HG03066 (cell line): ENCODE results near the gene ALDH3B2.
A peak's percentile ranks its signal among the peaks of the same experiment; 100 is the strongest.
"Not testable (repeated sequence)": the region's sequence is repeated elsewhere in the genome, so short reads cannot be mapped to it uniquely, and the experiment has no call there.

Experiments
- ATAC-seq: cut with Tn5 transposase; IDR thresholded peaks from one replicate; pipeline ENCODE4 v1.9.1; 2021; ENCODE audit warnings: low read depth; ENCODE audit not compliant: unreplicated experiment

Gene ALDH3B2

DNA sequence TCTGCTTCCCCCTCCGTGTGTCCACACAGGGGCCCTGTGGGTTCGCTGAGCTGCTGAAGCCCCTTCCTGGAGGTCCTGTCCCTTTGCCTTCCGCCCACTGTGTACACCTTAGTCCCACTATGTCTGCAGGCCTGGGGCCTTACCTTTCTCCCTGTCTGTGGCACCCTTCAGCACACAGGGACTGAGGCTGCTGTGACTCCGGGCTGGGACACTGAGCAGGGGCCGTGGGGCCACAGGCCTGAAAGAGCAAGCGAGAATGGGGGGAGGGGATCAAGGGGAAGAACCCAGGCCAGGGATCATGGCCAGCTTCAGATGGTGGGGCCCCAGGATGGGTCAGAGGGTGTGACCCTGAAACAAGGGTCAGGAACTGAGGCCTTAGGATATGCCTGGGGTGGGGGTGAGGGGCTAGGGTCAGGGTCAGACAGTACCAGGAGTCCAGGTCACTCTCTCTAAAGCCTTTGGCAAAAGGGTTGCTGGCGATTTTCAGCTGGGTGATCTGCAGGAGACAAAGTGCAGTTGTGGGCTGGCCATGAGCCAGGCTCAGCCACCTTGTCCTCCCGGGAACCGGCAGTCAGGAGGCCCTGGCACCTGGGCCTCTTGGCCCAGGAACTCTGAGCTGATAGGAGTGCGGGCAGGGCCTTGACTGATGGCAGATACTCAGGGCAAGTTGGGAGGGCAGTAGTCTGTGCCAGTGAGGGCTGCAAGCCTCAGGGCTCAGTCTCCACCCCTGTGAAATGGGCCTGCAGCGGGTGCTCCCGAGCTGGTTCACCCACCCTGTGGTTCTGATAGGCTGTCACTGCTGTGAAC lies 42.0 kb downstream of the ALDH3B2 start:
- ATAC-seq: no peak

DNA sequence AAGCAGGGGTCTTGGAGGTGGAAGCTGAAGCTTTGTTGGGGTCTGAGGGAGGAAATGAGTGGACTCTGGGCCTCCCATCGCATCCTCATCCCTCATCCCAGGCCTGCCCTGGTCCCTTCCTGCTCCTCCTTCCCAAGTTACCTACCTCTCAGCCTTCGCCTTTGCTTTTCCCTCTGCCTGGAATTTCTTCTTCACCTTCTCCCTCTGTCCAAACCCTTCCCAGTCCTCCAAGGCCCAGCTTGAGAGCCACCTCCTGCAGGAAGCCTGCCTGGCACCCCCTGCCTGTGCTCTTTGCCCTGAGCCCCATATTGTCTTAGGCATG lies 42.6 kb downstream of the ALDH3B2 start:
- no peak for ATAC-seq

DNA sequence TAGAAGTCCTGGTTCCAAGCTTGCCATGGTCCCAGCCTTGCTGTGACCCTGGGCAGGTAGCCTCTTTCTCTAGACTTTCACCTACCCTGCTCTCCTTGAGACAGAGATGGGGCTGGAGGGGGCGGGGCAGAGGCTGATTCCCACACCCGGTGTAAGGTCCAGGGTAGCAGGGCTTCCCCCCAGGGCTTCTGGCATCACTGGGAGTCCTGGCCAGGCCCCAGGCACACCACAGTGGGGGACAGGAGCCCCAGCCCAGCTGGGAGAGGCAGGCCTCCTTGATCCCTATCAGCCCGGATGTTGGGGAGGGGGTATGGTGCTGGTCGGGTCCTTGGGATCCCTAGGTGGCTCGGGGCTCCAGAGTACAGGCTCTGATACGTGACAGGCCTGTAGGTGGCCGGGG lies 43.0 kb downstream of the ALDH3B2 start:
- no peak for ATAC-seq

DNA sequence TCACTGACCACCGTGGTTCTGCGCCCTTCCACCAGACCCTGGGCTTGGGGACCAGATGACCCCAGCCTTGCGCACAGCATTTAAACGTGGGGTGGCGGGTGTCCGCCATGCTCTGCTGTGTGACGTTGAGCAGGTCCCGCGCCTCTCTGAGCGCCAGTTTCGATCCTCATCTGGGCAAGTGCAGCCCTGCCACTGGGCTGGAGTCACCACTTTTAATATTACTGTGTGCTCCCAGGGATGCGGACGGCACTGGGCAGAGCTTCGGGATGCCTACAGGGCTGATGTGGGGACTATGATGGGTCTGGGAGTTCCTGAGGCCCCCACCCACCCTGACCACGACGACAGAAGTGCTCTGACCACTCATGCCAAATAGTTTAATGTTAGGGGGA lies 43.5 kb downstream of the ALDH3B2 start:
- no peak for ATAC-seq

DNA sequence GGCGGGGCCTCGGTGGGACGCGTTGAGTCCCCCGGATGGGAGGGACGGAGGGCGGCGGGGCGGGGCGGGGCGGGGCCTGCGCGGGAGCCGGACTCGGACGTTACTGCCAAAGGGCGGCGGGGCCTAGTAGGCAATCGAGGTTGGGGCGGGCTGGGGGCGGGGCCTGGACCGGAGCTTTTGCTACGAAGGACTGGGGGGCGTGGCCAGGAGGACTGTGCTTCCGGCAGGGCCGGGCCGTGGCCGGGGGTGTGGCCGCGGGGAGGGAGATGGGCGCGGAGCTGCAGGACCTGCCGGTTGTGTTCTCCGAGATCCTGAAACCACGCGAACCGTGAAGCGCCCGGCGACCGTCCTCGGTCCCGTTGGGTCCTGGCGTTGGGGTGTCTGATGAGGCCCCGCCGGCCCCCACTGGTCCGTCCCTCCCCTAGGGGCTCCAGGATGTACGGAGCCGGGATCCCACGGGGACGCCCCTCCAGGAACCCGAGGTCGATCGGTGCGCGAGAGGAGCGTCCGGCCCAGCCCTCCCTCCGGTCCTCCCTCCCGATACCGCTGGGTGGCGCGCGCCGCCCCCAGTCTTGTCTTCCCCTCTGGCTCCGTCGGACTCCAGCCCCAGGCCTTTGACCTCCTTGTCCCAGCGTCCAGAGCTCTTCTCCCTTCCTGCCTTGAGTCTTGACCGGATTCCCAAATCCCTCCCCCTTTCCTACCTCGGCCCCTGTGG lies 44.0 kb downstream of the ALDH3B2 start:
- ATAC-seq: peak; percentile 62

DNA sequence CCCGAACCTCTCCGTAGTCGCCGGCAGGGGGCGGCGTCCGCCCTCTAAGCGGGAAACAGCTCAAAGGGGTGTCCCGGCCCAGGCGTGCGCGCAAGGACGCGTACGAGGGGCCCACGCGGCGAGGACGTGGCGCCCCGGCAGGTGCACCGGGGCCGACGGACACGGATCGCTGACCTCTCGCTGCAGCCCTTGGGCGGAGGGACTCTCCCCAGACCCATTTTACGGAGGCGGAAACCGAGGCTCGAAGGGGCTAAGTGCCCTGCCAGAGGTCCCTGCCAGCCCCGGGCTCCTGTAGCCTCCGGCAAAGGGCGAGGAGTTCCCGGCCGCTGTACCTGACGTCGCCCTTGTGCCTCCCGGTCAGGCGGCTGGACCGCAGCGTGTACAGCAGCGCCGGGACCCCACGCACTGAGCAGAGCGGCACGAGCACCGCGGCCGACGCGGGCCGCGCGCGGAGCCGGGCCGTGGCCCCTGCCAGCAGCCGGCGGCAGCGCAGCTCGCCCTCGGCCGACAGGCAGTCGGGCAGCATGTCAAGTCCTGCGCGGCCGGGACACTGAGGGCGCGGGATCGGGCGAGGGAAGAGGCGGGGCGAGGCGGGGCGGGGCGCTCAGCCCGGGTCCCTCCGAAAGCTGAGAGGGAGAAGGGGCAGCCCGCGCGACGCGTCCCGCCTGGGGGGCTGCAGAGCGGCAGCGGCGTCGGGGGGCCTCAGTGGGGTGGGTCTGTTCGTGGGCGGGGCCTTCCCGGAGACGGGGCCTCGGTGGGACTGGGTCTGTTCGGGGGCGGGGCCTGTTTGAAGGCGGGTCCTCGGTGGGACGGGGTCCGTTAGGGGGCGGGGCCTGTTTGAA lies 44.8 kb downstream of the ALDH3B2 start, which contains the start of gene NUDT8:
NUDT8 (minus strand) TSS at position 552 of the 842 bp plus-strand sequence; CDS start at position 526, 26 bp downstream.
- ATAC-seq: peak; percentile 49

DNA sequence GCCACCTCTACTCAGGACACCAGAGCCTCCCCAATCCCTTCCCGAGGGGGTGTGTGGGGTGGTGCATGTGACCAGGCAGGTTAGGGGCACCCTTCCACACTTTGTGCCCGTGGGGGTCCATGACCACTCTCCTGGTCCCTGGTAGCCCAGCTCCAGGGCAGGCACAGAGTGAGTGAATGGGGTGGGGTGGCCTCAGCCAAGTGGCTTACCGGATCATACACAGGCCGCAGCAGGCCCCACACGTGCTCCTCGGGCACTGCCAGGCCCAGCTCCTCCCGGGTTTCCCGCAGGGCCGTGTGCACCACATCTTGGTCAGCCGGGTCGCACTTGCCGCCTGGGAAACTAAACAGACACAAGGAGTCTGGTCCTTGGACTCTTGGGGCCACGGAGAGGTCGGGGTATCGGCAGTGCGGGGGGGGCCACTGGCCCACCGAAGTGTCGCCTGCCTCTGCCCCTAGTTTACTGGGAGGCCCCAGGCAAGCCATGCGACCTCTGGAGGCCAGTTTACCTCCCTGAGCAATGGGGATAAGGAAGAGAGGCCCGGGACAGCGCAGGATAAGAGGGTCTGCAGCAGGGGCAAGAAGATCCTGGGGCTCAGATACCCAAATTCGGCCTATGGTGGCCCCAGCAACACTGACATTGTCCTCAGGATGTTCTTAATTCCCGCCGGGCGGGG lies 45.6 kb downstream of the ALDH3B2 start:
- no peak for ATAC-seq

DNA sequence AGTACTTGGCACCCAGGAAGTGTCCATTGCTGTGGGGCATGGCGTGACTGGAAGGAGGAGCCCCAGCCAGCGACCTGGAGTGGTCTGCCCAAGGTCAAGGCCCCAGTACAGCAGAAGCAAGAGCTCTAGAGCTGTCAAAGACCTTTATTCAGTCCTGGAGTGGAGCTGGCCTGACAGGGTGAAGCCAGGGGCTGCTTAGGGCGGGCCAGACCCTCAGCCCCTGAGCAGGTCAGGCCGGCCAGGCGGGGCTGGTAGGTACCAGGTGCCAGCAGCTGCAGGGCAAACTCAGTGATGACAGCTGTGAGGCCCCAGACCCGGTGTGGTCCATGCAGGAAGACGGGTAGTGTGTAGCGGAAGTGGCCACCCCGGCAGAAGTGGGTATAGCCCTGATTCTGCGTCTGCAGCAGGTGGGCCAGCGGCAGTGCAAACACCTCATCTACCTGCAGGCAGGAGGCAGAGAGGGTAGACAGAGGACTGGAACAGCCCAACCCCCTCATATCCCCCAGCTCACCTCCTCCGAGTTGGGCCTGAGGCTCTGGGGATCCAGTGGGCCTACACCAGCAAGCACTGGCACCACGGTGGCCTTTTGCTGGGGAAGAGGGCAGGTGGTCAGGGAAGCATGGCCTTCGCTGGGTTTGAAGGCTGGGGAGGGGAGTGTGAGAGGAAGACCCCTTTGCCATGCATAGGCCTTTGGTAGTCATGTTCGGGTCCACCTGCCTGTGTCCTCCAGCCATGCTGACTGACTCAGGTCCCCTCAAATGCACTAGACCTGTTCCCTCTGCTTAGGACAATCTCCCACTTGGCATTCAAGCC lies 46.4 kb downstream of the ALDH3B2 start:
- ATAC-seq: no peak

DNA sequence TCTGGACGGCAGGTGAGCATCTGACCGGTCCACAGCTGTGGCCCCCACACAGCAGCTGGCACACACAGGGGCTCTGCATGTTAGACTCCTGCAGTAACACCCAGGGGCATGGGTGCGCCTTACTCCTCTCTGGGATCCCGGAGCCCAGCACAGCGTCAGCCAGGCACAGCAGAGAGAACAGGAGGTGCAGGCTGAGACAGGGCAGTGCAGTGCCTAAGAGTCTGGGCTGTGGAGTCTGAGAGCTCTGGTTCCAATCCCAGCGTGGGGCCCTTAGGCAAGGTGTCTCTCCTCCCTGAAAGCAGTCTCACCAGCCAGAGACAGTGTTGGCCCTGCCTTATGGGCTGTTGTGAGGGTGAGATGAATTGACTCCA lies 47.0 kb downstream of the ALDH3B2 start:
- ATAC-seq: no peak

DNA sequence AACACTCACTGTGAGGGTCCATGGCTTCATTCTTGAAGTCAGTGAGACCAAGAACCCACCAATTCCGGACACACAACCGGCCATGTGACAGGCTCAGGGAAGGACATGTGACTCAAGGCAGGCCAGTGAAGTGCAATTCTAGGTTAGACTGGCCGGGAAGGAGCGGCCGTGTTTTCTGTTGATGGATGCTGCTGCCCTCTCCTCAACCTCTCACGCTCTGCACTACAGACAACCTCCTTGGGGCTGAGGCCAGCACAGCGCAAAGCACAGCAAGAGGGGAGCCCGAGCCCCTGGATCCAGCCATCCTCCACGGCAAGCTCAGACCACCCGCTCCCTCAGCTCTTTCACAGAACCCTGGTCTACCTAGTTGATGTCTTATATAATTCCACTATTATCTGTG lies 47.5 kb downstream of the ALDH3B2 start:
- no peak for ATAC-seq

DNA sequence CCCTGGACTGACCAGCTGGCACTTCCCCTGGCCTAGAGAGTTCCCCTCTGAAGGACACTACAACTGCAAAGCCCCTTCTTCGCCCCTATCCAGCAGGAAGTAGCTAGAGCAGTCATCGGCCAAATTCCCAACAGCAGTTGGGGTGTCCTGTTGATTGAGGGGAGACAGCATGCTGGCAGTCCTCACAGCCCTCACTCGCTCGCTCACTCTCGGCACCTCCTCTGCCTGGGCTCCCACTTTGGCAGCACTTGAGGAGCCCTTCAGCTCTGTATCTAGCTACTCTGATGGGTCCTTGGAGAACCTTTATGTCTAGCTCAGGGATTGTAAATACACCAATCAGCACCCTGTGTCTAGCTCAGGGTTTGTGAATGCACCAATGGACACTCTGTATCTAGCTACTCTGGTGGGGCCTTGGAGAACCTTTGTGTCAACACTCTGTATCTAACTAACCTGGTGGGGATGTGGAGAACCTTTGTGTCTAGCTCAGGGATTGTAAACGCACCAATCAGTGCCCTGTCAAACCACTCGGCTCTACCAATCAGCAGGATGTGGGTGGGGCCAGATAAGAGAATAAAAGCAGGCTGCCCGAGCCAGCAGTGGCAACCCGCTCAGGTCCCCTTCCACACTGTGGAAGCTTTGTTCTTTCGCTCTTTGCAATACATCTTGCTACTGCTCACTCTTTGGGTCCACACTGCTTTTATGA lies 48.1 kb downstream of the ALDH3B2 start:
- not testable (repeated sequence) for ATAC-seq

DNA sequence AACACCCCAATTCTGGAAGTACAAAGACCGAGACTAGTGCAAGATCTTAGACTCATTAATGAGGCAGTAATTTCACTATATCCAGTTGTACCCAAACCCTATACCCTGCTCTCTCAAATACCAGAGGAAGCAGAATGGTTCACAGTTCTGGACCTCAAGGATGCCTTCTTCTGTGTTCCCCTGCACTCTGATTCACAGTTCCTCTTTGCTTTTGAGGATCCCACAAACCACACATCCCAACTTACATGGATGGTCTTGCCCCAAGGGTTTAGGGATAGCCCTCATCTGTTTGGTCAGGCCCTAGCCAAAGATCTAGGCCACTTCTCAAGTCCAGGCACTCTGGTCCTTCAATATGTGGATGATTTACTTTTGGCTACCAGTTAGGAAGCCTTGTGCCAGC lies 50.6 kb downstream of the ALDH3B2 start:
- not testable (repeated sequence) for ATAC-seq

DNA sequence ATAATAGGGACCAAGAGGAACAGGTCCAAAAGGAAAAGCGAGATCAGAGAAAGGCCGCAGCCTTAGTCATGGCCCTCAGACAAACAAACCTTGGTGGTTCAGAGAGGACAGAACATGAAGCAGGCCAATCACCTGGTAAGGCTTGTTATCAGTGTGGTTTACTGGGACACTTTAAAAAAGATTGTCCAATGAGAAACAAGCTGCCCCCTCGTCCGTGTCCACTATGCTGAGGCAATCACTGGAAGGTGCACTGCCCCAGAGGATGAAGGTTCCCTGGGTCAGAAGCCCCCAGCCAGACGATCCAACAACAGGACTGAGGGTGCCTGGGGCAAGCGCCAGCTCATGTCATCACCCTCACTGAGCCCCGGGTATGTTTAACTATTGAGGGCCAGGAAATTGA lies 51.5 kb downstream of the ALDH3B2 start:
- not testable (repeated sequence) for ATAC-seq

DNA sequence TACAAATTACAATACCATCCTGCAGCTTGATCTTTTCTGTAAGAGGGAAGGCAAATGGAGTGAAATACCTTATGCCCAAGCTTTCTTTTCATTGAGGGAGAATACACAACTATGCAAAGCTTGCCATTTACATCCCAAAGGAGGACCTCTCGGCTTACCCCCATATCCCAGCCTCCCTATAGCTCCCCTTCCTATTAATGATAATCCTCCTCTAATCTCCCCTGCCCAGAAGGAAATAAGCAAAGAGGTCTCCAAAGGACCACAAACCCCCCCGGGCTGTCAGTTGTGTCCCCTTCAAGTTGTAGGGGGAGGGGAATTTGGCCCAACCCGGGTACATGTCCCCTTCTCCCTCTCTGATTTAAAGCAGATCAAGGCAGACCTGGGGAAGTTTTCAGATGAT lies 52.5 kb downstream of the ALDH3B2 start:
- not testable (repeated sequence) for ATAC-seq

DNA sequence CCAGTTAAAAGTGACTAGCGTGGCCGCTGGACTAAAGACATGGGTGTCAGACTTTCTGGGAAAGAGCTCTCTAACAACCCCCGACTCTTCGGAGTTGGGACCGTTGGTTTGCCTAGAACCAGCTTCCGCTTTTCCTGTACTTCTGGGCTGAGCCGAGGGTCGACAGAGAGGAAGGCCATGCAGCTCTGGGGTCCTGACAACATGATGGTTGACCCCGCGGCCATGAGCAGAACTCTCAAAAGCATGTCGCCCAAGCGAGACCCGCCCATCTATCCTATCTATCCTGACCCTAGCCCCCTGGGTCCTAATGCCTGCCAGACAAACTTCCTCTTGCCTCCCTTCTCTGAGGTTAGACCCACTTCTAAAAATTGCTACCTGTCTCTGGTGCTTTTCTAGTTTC lies 53.8 kb downstream of the ALDH3B2 start:
- ATAC-seq: not testable (repeated sequence)

DNA sequence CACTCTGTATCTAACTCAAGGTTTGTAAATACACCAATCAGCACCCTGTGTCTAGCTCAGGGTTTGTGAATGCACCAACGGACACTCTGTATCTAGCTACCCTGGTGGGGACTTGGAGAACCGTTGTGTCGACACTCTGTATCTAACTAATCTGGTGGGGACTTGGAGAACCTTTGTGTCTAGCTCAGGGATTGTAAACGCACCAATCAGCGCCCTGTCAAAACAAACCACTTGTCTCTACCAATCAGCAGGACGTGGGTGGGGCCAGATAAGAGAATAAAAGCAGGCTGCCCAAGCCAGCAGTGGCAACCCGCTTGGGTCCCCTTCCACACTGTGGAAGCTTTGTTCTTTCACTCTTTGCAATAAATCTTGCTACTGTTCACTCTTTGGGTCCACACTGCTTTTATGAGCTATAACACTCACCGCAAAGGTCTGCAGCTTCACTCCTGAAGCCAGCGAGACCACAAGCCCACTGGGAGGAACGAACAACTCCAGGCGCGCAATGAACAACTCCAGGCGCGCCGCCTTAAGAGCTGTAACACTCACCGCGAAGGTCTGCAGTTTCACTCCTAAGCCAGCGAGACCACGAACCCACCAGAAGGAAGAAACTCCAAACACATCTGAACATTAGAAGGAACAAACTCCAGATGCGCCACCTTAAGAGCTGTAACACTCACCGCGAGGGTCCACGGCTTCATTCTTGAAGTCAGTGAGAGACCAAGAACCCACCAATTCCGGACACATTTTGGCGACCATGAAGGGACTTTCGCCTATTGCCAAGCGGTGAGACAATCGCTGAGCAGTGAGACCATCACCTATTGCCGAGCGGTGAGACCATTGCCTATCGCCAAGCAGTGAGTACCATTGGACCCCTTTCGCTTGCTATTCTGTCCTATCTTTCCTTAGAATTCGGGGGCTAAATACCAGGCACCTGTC lies 54.5 kb downstream of the ALDH3B2 start:
- not testable (repeated sequence) for ATAC-seq

DNA sequence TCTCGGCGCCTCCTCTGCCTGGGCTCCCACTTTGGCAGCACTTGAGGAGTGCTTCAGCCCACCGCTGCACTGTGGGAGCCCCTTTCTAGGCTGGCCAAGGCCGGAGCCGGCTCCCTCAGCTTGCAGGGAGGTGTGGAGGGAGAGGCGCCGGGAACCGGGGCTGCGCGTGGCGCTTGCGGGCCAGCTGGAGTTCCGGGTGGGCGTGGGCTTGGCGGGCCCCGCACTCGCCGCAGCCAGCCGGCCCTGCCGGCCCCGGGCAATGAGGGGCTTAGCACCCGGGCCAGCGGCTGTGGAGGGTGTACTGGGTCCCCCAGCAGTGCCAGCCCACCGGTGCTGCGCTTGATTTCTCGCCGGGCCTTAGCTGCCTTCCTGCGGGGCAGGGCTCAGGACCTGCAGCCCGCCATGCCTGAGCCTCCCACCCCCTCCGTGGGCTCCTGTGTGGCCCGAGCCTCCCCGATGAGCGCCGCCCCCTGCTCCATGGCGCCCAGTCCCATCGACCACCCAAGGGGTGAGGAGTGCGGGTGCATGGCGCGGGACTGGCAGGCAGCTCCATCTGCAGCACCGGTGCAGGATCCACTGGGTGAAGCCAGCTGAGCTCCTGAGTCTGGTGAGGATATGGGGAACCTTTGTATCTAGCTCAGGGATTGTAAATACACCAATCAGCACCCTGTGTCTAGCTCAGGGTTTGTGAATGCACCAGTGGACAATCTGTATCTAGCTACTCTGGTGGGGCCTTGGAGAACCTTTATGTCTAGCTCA lies 55.3 kb downstream of the ALDH3B2 start:
- ATAC-seq: not testable (repeated sequence)
